Left renal pelvis (tissue), 4 donors: ENCODE data around the gene IDI1. TPM values are rescaled to one million over a fixed set of nuclear protein-coding genes. Genes with fewer than 3 reads are reported as not detected.

Experiments used
- DNase-seq, 4 donors: peaks; one replicate each; pipeline ENCODE4 v3.0.0-alpha.2; 2013; ENCODE audit warnings: low read depth in 4 of 4, low spot score in 3 of 4
- polyA plus RNA-seq, 4 donors: library from polyadenylated mRNA; unstranded; fragments of 120-200 nt; gene quantifications; one replicate each; pipeline ENCODE4 v1.2.1, GENCODE V29; 2013; ENCODE audit not compliant: insufficient read length in 4 of 4

IDI1 gene
- polyA plus RNA-seq, 4 donors: 49.0 to 81.4 (median 70.4) TPM

- no peak for DNase-seq
These were observed 51.5 kb downstream of the IDI1 start for GRCh38 chr10:997266-998022.

GRCh38 chr10:996031-996430, 52.9 kb downstream of the IDI1 start:
- DNase-seq: no peak

GRCh38 chr10:995559-995926, 53.4 kb downstream of the IDI1 start:
- no peak for DNase-seq

GRCh38 chr10:994836-995558, 53.9 kb downstream of the IDI1 start:
- DNase-seq: no peak

GRCh38 chr10:992871-993270, 56.0 kb downstream of the IDI1 start:
- DNase-seq: no peak

GRCh38 chr10:992467-992866, 56.5 kb downstream of the IDI1 start:
- no peak for DNase-seq

GRCh38 chr10:990808-991207, 58.1 kb downstream of the IDI1 start:
- no peak for DNase-seq

Other genes with a start within 250 kb of the IDI1 start
- gene LARP4B, start 117.4 kb downstream of the IDI1 start, polyA plus RNA-seq: 10 to 100 TPM; 25.6 to 53.0 (median 44.6) TPM
- gene GTPBP4, start 60.7 kb downstream of the IDI1 start, polyA plus RNA-seq: 10 to 100 TPM; 48.1 to 72.3 (median 66.2) TPM
- under 1 TPM in 1 of 4 donors, not detected in 3; 0.33 TPM for gene IDI2, start 23.3 kb downstream of the IDI1 start, polyA plus RNA-seq
- gene WDR37, start 7.3 kb upstream of the IDI1 start, polyA plus RNA-seq: 10 to 100 TPM; 12.6 to 19.4 (median 15.1) TPM